ENCODE results near the gene NLRP12. TPM values are rescaled to one million over a fixed set of nuclear protein-coding genes. Genes with fewer than 3 reads are reported as not detected.
"Not testable (repeated sequence)": the region's sequence is repeated elsewhere in the genome, so short reads cannot be mapped to it uniquely, and the experiment has no call there.

Gene NLRP12
- total and polyA plus RNA-seq, 2 experiments from 2014 or later: not detected

DNA sequence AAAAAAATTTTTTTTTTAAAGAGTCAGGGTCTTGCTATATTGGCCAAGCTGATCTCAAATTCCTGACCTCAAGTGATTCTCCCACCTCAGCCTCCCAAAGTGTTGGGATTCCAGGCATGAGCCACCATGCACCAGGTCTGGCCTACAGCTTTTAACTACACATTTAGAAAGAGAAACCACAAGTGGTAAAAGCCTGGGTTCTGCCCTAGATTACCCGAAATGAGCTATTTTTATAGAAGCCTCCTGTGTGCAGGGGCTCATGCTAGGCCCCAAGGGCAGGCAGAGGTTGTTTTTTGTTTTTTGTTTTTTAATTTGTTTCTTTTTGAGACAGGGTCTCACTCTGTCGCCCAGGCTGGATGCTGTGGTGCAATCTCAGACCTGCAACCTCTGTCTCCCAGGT is 29.6 kb upstream of the NLRP12 start:
- H3K27ac ChIP-seq: no peak overlapping the region
- H3K4me1 ChIP-seq (ENCODE audit: insufficient read depth): peaks cover 6% of the 10 kb centered on the region; the same call in 1 of the 2 replicates
- H2AFZ ChIP-seq: no peak overlapping the region
- no peaks in the 10 kb centered on the region for H4K20me1 ChIP-seq (ENCODE audit: insufficient read depth)
- H3K79me2 ChIP-seq (ENCODE audit: insufficient read depth): no peaks in the 10 kb centered on the region
- no peaks in the 10 kb centered on the region for H3K9me3 ChIP-seq (ENCODE audit: low read depth)
- H3K4me2 ChIP-seq (ENCODE audit: unreplicated experiment): no peak overlapping the region
- no peak overlapping the region for H3K4me3 ChIP-seq
- 81 to 89% methylated on average over 2 of the region's 2 CpGs for WGBS, 2 experiments (ENCODE audit: low coverage in 1 of 2, low lambda C conversion rate in 2 of 2, missing lambda C conversion rate in 2 of 2)
- H3K9ac ChIP-seq: no peak overlapping the region
- H3K27me3 ChIP-seq (replicated peaks; ENCODE audit: insufficient read depth): no peaks in the 10 kb centered on the region
- peaks cover 6% of the 10 kb centered on the region; the same call in 1 of the 2 replicates for H3F3A ChIP-seq (ENCODE audit: insufficient read depth)
- no peak for TF ChIP-seq EZH2 (IDR thresholded peaks at IDR 0.05; ENCODE audit: insufficient read depth, poor library complexity, severe bottlenecking)
- no peak for TF ChIP-seq EZH2phosphoT487 (IDR thresholded peaks at IDR 0.05; ENCODE audit: insufficient read depth, low read depth)
- DNase-seq: no peak
- no peaks in the 10 kb centered on the region for H3K9me2 ChIP-seq (ENCODE audit: insufficient read depth)
- H3K36me3 ChIP-seq (ENCODE audit: low read depth): no peaks in the 10 kb centered on the region
- in situ Hi-C loops (cut with MboI): no loop called here

DNA sequence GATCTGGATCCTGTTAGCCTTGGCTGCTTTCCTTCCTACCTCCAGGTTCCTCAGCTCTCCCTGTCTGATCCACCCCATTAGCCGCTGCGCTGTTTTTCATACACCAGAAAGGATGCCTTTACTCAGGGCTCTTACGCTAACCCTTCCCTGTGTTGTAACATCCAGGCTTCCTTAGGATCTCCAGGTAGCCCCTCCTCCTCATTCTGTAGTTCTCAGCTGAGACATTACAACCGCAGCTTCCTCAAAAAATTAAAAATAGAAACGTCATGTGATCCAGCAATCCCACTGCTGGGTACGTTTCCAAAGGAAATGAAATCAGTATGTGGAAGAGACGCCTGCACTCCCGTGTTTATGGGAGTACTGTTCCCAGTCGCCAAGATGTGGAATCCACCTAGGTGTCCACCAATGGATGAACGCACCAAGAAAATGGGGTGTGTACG is 25.1 kb upstream of the NLRP12 start:
- Histone ChIP-seq H3K9ac (peak overlapping the region; percentile 31), H3K27ac (peak overlapping the region; percentile 43)

GRCh38 chr19:53847555-53847954 is 23.4 kb upstream of the NLRP12 start:
- no peak overlapping the region for H2AFZ ChIP-seq
- H3K36me3 ChIP-seq (ENCODE audit: low read depth): no peaks in the 10 kb centered on the region
- H3F3A ChIP-seq (ENCODE audit: insufficient read depth): peaks cover 24% of the 10 kb centered on the region
- H3K4me2 ChIP-seq (ENCODE audit: unreplicated experiment): no peak overlapping the region
- DNase-seq: no peak
- no peaks in the 10 kb centered on the region for H4K20me1 ChIP-seq (ENCODE audit: insufficient read depth)
- in situ Hi-C loops (cut with MboI): no loop called here
- H3K9me2 ChIP-seq (ENCODE audit: insufficient read depth): no peaks in the 10 kb centered on the region
- no peaks in the 10 kb centered on the region for H3K9me3 ChIP-seq (ENCODE audit: low read depth)
- peaks cover 7% of the 10 kb centered on the region for H3K4me1 ChIP-seq (ENCODE audit: insufficient read depth)
- no peak overlapping the region for H3K4me3 ChIP-seq
- TF ChIP-seq EZH2 (IDR thresholded peaks at IDR 0.05; ENCODE audit: insufficient read depth, poor library complexity, severe bottlenecking) (no peak), EZH2phosphoT487 (IDR thresholded peaks at IDR 0.05; ENCODE audit: insufficient read depth, low read depth) (no peak)
- 50% methylated on average over 8 of the region's 8 CpGs for WGBS, 2 experiments (ENCODE audit: low coverage in 1 of 2, low lambda C conversion rate in 2 of 2, missing lambda C conversion rate in 2 of 2)
- H3K27ac ChIP-seq: no peak overlapping the region
- no peaks in the 10 kb centered on the region for H3K79me2 ChIP-seq (ENCODE audit: insufficient read depth)
- H3K27me3 ChIP-seq (replicated peaks; ENCODE audit: insufficient read depth): no peaks in the 10 kb centered on the region
- no peak overlapping the region for H3K9ac ChIP-seq

More for the DNA sequence above, 25.1 kb upstream of the NLRP12 start:
- H3K4me1 ChIP-seq (ENCODE audit: insufficient read depth): peaks cover 5% of the 10 kb centered on the region; the same call in 1 of the 2 replicates
- no peaks in the 10 kb centered on the region for H3K9me3 ChIP-seq (ENCODE audit: low read depth)
- in situ Hi-C loops (cut with MboI): no loop called here
- peaks cover 10% of the 10 kb centered on the region for H3F3A ChIP-seq (ENCODE audit: insufficient read depth)
- H3K9me2 ChIP-seq (ENCODE audit: insufficient read depth): no peaks in the 10 kb centered on the region
- H2AFZ ChIP-seq: peak overlapping the region; percentile 56
- H3K4me2 ChIP-seq (ENCODE audit: unreplicated experiment): peak overlapping the region; percentile 38
- WGBS, 2 experiments (ENCODE audit: low coverage in 1 of 2, low lambda C conversion rate in 2 of 2, missing lambda C conversion rate in 2 of 2): 8 to 14% methylated on average over 11 of the region's 11 CpGs
- no peaks in the 10 kb centered on the region for H3K79me2 ChIP-seq (ENCODE audit: insufficient read depth)
- peak; percentile 83 for DNase-seq
- no peaks in the 10 kb centered on the region for H3K27me3 ChIP-seq (replicated peaks; ENCODE audit: insufficient read depth)
- H4K20me1 ChIP-seq (ENCODE audit: insufficient read depth): no peaks in the 10 kb centered on the region
- H3K4me3 ChIP-seq: peak overlapping the region; percentile 49
- no peak for TF ChIP-seq EZH2phosphoT487 (IDR thresholded peaks at IDR 0.05; ENCODE audit: insufficient read depth, low read depth)
- TF ChIP-seq EZH2 (IDR thresholded peaks at IDR 0.05; ENCODE audit: insufficient read depth, poor library complexity, severe bottlenecking): no peak
- H3K36me3 ChIP-seq (ENCODE audit: low read depth): no peaks in the 10 kb centered on the region

DNA sequence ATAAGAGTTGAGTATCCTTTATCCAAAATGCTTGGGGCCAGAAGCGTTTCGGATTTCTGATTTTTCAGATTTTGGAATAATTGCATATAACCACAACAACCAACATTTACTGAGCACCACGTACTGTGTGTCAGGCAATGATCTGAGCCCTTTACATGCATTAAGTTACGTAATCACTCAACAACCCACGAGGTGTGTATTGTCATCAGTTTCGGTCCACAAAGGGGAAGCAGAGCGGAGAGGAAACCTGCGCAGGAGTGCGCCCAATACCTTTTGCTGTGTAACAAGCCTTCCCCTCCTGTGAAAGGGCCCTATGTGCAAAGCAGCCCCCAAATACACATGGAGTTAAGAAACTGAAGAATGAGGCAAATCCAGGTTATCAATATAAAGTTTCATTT is 20.7 kb upstream of the NLRP12 start:
- 90 to 93% methylated on average over 9 of the region's 9 CpGs for WGBS, 2 experiments (ENCODE audit: low coverage in 1 of 2, low lambda C conversion rate in 2 of 2, missing lambda C conversion rate in 2 of 2)
- Histone ChIP-seq H2AFZ (no peak overlapping the region), H3K4me1 (ENCODE audit: insufficient read depth) (peaks cover 24% of the 10 kb centered on the region), H3K9me2 (ENCODE audit: insufficient read depth) (no peaks in the 10 kb centered on the region), H3K36me3 (ENCODE audit: low read depth) (no peaks in the 10 kb centered on the region), H4K20me1 (ENCODE audit: insufficient read depth) (no peaks in the 10 kb centered on the region), H3K9me3 (ENCODE audit: low read depth) (no peaks in the 10 kb centered on the region), H3K27me3 (replicated peaks; ENCODE audit: insufficient read depth) (no peaks in the 10 kb centered on the region), H3K4me3 (no peak overlapping the region), H3F3A (ENCODE audit: insufficient read depth) (peaks cover 29% of the 10 kb centered on the region), H3K27ac (no peak overlapping the region), H3K79me2 (ENCODE audit: insufficient read depth) (no peaks in the 10 kb centered on the region), H3K4me2 (ENCODE audit: unreplicated experiment) (no peak overlapping the region), H3K9ac (no peak overlapping the region)
- no peak for TF ChIP-seq EZH2 (IDR thresholded peaks at IDR 0.05; ENCODE audit: insufficient read depth, poor library complexity, severe bottlenecking)
- TF ChIP-seq EZH2phosphoT487 (IDR thresholded peaks at IDR 0.05; ENCODE audit: insufficient read depth, low read depth): no peak
- in situ Hi-C loops (cut with MboI): no loop called here
- DNase-seq: no peak

- in situ Hi-C loops (cut with MboI): not testable (repeated sequence)
- Histone ChIP-seq H3K4me1 (ENCODE audit: insufficient read depth) (peaks cover 18% of the 10 kb centered on the region), H3K27ac (peak overlapping the region; percentile 55)
Measured at GRCh38 chr19:53840914-53841313, 16.8 kb upstream of the NLRP12 start.

DNA sequence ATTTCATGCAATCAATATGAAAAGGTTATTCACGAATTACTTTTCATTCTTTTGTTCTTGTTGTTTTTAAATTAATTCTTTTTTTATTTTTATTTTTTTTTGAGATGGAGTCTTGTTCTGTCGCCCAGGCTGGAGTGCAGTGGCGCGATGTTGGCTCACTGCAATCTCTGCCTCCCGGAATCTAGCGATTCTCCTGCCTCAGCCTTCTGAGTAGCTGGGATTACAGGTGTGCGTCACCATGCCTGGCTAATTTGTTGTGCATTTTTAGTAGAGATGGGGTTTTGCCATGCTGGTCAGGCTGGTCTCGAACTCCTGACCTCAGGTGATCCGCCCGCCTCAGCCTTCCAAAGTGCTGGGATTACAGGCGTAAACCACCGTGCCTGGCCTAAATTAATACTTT is 16.1 kb upstream of the NLRP12 start:
- H2AFZ ChIP-seq; DNase-seq; H3K27ac ChIP-seq; H3K9me2 ChIP-seq (ENCODE audit: insufficient read depth); H3K9ac ChIP-seq; H3K4me3 ChIP-seq; H3K79me2 ChIP-seq (ENCODE audit: insufficient read depth); H3K4me2 ChIP-seq (ENCODE audit: unreplicated experiment); H3K36me3 ChIP-seq (ENCODE audit: low read depth); H4K20me1 ChIP-seq (ENCODE audit: insufficient read depth); H3K9me3 ChIP-seq (ENCODE audit: low read depth); in situ Hi-C loops (cut with MboI); H3K27me3 ChIP-seq (replicated peaks; ENCODE audit: insufficient read depth): not testable (repeated sequence)
- 86 to 93% methylated on average over 12 of the region's 12 CpGs for WGBS, 2 experiments (ENCODE audit: low coverage in 1 of 2, low lambda C conversion rate in 2 of 2, missing lambda C conversion rate in 2 of 2)
- Histone ChIP-seq H3F3A (ENCODE audit: insufficient read depth) (peaks cover 25% of the 10 kb centered on the region), H3K4me1 (ENCODE audit: insufficient read depth) (peaks cover 18% of the 10 kb centered on the region)

More at GRCh38 chr19:53840914-53841313, 16.8 kb upstream of the NLRP12 start:
- not testable (repeated sequence) for H4K20me1 ChIP-seq (ENCODE audit: insufficient read depth); H3K36me3 ChIP-seq (ENCODE audit: low read depth); H3K9me2 ChIP-seq (ENCODE audit: insufficient read depth); H3K79me2 ChIP-seq (ENCODE audit: insufficient read depth); H2AFZ ChIP-seq; H3K4me3 ChIP-seq; H3K9me3 ChIP-seq (ENCODE audit: low read depth); H3K27me3 ChIP-seq (replicated peaks; ENCODE audit: insufficient read depth)
- peak; percentile 89 for DNase-seq
- H3K9ac ChIP-seq: peak overlapping the region; percentile 27; the same call in 1 of the 2 replicates
- 0 to 1% methylated on average over 4 of the region's 4 CpGs for WGBS, 2 experiments (ENCODE audit: low coverage in 1 of 2, low lambda C conversion rate in 2 of 2, missing lambda C conversion rate in 2 of 2)
- peaks cover 25% of the 10 kb centered on the region for H3F3A ChIP-seq (ENCODE audit: insufficient read depth)
- H3K4me2 ChIP-seq (ENCODE audit: unreplicated experiment): peak overlapping the region; percentile 72

DNA sequence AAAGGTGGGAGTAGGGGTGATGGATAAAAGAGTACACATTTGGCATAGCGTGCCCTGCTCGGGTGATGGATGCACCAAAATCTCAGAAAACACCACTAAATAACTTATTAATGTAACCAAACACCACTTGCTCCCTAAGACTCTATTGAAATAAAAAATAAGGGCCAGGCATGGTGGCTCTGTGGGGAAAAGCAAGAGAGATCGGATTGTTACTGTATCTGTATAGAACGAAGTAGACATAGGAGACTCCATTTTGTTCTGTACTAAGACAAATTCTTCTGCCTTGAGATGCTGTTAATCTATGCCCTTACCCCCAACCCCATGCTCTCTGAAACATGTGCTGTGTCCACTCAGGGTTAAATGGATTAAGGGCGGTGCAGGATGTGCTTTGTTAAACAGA is 14.3 kb upstream of the NLRP12 start:
- WGBS, 2 experiments (ENCODE audit: low coverage in 1 of 2, low lambda C conversion rate in 2 of 2, missing lambda C conversion rate in 2 of 2): 84 to 88% methylated on average over 5 of the region's 5 CpGs
- H2AFZ ChIP-seq; H3K27ac ChIP-seq; H3K36me3 ChIP-seq (ENCODE audit: low read depth); H3K9me2 ChIP-seq (ENCODE audit: insufficient read depth); H3K27me3 ChIP-seq (replicated peaks; ENCODE audit: insufficient read depth); H4K20me1 ChIP-seq (ENCODE audit: insufficient read depth); DNase-seq; H3K4me3 ChIP-seq; H3K9ac ChIP-seq; H3K9me3 ChIP-seq (ENCODE audit: low read depth); H3K79me2 ChIP-seq (ENCODE audit: insufficient read depth); H3K4me2 ChIP-seq (ENCODE audit: unreplicated experiment); in situ Hi-C loops (cut with MboI): not testable (repeated sequence)
- Histone ChIP-seq H3K4me1 (ENCODE audit: insufficient read depth) (peaks cover 18% of the 10 kb centered on the region), H3F3A (ENCODE audit: insufficient read depth) (peaks cover 19% of the 10 kb centered on the region)
